ENCODE data around the gene ZP4. TPM values are rescaled to one million over a fixed set of nuclear protein-coding genes. Genes with fewer than 3 reads are reported as not detected.

ZP4 gene
- total and polyA plus RNA-seq, 2 of the 8 experiments (the other 6 are each of a cell fraction or from before 2014, with no cell fraction given) = not detected

DNA sequence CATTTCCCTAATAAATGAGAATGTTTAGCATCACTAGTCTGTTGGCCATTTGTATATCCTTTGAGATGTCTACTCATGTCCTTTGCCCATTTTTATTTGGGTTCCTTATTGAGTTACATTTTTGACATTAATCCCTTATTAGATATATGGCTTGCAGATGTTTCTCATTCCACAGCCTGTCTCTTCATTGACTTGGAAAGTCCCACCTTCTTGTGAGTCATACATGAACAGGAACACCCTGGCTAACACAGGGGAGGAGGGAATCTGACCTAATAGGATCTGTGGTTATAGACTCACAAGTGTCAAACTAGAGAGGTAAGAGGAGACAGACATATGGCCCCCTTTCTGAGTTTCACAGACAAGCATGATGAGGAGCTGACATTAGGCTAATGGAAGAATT, 11.5 kb downstream of the ZP4 start (continued):
- TF ChIP-seq, protein P1, sequence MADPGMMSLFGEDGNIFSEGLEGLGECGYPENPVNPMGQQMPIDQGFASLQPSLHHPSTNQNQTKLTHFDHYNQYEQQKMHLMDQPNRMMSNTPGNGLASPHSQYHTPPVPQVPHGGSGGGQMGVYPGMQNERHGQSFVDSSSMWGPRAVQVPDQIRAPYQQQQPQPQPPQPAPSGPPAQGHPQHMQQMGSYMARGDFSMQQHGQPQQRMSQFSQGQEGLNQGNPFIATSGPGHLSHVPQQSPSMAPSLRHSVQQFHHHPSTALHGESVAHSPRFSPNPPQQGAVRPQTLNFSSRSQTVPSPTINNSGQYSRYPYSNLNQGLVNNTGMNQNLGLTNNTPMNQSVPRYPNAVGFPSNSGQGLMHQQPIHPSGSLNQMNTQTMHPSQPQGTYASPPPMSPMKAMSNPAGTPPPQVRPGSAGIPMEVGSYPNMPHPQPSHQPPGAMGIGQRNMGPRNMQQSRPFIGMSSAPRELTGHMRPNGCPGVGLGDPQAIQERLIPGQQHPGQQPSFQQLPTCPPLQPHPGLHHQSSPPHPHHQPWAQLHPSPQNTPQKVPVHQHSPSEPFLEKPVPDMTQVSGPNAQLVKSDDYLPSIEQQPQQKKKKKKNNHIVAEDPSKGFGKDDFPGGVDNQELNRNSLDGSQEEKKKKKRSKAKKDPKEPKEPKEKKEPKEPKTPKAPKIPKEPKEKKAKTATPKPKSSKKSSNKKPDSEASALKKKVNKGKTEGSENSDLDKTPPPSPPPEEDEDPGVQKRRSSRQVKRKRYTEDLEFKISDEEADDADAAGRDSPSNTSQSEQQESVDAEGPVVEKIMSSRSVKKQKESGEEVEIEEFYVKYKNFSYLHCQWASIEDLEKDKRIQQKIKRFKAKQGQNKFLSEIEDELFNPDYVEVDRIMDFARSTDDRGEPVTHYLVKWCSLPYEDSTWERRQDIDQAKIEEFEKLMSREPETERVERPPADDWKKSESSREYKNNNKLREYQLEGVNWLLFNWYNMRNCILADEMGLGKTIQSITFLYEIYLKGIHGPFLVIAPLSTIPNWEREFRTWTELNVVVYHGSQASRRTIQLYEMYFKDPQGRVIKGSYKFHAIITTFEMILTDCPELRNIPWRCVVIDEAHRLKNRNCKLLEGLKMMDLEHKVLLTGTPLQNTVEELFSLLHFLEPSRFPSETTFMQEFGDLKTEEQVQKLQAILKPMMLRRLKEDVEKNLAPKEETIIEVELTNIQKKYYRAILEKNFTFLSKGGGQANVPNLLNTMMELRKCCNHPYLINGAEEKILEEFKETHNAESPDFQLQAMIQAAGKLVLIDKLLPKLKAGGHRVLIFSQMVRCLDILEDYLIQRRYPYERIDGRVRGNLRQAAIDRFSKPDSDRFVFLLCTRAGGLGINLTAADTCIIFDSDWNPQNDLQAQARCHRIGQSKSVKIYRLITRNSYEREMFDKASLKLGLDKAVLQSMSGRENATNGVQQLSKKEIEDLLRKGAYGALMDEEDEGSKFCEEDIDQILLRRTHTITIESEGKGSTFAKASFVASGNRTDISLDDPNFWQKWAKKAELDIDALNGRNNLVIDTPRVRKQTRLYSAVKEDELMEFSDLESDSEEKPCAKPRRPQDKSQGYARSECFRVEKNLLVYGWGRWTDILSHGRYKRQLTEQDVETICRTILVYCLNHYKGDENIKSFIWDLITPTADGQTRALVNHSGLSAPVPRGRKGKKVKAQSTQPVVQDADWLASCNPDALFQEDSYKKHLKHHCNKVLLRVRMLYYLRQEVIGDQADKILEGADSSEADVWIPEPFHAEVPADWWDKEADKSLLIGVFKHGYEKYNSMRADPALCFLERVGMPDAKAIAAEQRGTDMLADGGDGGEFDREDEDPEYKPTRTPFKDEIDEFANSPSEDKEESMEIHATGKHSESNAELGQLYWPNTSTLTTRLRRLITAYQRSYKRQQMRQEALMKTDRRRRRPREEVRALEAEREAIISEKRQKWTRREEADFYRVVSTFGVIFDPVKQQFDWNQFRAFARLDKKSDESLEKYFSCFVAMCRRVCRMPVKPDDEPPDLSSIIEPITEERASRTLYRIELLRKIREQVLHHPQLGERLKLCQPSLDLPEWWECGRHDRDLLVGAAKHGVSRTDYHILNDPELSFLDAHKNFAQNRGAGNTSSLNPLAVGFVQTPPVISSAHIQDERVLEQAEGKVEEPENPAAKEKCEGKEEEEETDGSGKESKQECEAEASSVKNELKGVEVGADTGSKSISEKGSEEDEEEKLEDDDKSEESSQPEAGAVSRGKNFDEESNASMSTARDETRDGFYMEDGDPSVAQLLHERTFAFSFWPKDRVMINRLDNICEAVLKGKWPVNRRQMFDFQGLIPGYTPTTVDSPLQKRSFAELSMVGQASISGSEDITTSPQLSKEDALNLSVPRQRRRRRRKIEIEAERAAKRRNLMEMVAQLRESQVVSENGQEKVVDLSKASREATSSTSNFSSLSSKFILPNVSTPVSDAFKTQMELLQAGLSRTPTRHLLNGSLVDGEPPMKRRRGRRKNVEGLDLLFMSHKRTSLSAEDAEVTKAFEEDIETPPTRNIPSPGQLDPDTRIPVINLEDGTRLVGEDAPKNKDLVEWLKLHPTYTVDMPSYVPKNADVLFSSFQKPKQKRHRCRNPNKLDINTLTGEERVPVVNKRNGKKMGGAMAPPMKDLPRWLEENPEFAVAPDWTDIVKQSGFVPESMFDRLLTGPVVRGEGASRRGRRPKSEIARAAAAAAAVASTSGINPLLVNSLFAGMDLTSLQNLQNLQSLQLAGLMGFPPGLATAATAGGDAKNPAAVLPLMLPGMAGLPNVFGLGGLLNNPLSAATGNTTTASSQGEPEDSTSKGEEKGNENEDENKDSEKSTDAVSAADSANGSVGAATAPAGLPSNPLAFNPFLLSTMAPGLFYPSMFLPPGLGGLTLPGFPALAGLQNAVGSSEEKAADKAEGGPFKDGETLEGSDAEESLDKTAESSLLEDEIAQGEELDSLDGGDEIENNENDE (IDR thresholded peaks at IDR 0.05; ENCODE audit: insufficient replicate concordance, low read length) = no peak
- TF ChIP-seq, protein P2, sequence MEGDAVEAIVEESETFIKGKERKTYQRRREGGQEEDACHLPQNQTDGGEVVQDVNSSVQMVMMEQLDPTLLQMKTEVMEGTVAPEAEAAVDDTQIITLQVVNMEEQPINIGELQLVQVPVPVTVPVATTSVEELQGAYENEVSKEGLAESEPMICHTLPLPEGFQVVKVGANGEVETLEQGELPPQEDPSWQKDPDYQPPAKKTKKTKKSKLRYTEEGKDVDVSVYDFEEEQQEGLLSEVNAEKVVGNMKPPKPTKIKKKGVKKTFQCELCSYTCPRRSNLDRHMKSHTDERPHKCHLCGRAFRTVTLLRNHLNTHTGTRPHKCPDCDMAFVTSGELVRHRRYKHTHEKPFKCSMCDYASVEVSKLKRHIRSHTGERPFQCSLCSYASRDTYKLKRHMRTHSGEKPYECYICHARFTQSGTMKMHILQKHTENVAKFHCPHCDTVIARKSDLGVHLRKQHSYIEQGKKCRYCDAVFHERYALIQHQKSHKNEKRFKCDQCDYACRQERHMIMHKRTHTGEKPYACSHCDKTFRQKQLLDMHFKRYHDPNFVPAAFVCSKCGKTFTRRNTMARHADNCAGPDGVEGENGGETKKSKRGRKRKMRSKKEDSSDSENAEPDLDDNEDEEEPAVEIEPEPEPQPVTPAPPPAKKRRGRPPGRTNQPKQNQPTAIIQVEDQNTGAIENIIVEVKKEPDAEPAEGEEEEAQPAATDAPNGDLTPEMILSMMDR (IDR thresholded peaks at IDR 0.05; ENCODE audit: control extremely low read depth in 1 of 3, insufficient read depth in 1 of 3, low read depth in 1 of 3, low read length in 3 of 3) = no peak
- TF ChIP-seq SIN3A (conservative IDR thresholded peaks at IDR 0.05 in 1 of 2, IDR thresholded peaks at IDR 0.05 in 1 of 2; ENCODE audit: low read depth in 1 of 2, low read length in 2 of 2) (no peak), RFX5 (IDR thresholded peaks at IDR 0.05; ENCODE audit: borderline replicate concordance, low read depth, low read length) (no peak), POU5F1 (IDR thresholded peaks at IDR 0.05; ENCODE audit: low read depth, low read length) (no peak), EZH2 (IDR thresholded peaks at IDR 0.05; ENCODE audit: low read depth, low read length, severe bottlenecking) (no peak), GABPA (IDR thresholded peaks at IDR 0.05; ENCODE audit: borderline replicate concordance, insufficient read depth, low read length) (no peak), JUND (IDR thresholded peaks at IDR 0.05; ENCODE audit: low read length) (no peak), BCL11A (IDR thresholded peaks at IDR 0.05; ENCODE audit: low read depth in 2 of 2, low read length in 2 of 2) (no peak)
